SU-DHL-6 (cell line): ENCODE results near the gene CPZ.

Experiments
- EZH2phosphoT487 ChIP-seq: fragments of 200-600 bp; sonication (generic), shearing (Covaris generic); conservative IDR thresholded peaks from 2 replicates; pipeline ENCODE4 v1.6.1; 2018; ENCODE audit warnings: mild to moderate bottlenecking, antibody characterized with exemption, low read length, moderate library complexity, mixed read lengths
- TF ChIP-seq, protein P1 (sequence below): fragments of 200-600 bp; sonication (generic); IDR thresholded peaks from one replicate; pipeline ENCODE4 v1.5.1; 2017; ENCODE audit warnings: antibody characterized with exemption, mild to moderate bottlenecking, low read length, moderate library complexity; ENCODE audit not compliant: insufficient read depth, poor library complexity, severe bottlenecking

DNA sequence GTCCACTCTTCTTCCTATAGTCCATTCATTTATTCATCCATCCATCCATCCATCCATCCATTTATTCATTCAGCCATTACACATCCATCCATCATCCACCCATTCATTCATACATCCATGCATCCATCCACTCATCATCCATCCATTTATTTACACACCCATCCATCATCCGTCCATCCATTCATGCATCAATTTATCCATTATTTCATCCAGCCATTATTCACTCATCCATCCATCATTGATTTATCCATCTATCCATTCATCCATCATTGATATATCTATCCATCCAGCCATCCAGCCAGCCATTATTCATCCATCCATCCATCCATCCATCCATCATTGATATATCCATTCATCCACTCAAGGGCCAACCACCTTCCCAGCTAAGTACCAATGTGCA, 12.7 kb downstream of the CPZ start:
- TF ChIP-seq, protein P1, sequence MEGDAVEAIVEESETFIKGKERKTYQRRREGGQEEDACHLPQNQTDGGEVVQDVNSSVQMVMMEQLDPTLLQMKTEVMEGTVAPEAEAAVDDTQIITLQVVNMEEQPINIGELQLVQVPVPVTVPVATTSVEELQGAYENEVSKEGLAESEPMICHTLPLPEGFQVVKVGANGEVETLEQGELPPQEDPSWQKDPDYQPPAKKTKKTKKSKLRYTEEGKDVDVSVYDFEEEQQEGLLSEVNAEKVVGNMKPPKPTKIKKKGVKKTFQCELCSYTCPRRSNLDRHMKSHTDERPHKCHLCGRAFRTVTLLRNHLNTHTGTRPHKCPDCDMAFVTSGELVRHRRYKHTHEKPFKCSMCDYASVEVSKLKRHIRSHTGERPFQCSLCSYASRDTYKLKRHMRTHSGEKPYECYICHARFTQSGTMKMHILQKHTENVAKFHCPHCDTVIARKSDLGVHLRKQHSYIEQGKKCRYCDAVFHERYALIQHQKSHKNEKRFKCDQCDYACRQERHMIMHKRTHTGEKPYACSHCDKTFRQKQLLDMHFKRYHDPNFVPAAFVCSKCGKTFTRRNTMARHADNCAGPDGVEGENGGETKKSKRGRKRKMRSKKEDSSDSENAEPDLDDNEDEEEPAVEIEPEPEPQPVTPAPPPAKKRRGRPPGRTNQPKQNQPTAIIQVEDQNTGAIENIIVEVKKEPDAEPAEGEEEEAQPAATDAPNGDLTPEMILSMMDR: no peak
- TF ChIP-seq EZH2phosphoT487: no peak
